HG02870 (cell line): Measurements from ENCODE around the gene CGB8.

Source experiments
- ATAC-seq: cut with Tn5 transposase; IDR thresholded peaks from one replicate; pipeline ENCODE4 v1.9.1; 2021; ENCODE audit warnings: mild to moderate bottlenecking, moderate library complexity; ENCODE audit not compliant: unreplicated experiment

Gene CGB8

GRCh38 chr19:49011194-49011593 lies 37.7 kb downstream of the CGB8 start:
- no peak for ATAC-seq

DNA sequence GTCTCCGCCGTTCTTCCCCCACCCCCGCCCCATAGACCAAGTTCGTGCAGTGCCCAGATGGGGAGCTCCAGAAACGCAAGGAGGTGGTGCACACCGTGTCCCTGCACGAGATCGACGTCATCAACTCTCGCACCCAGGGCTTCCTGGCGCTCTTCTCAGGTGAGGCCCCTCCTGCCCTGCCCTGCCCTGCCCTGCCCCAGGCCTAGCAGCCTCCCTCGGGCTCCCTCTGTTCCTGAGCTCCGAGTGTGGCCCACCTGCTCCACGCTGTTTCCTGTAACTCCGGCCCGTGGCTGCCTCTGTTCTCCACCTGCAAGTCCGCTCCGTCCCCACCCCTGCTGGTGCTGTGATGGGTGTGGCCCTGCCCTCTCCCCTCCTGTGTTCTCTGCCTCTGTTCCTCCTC lies 38.5 kb downstream of the CGB8 start:
- ATAC-seq = no peak

- ATAC-seq = no peak
Observed at GRCh38 chr19:49009828-49010227, 39.1 kb downstream of the CGB8 start.

- no peak for ATAC-seq
Observed at GRCh38 chr19:49006905-49007304, 42.0 kb downstream of the CGB8 start.

GRCh38 chr19:49004964-49005614 lies 43.8 kb downstream of the CGB8 start:
- ATAC-seq = no peak

DNA sequence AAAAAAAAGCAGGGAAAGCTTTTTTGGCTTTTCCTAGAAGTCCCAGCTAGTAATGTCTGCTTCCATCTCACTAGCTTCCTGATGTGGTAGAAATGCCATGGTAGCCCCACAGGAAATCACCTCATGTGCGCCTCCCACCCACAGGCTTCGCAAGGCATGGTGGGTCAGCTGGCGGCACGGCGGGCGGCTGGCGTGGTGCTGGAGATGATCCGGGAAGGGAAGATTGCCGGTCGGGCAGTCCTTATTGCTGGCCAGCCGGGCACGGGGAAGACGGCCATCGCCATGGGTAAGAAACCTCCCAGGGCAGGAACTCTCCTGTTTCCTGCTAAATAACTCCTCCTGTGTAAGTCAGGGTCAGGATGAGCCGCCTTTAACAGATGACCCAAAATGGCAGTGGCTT lies 44.8 kb downstream of the CGB8 start:
- ATAC-seq = no peak

DNA sequence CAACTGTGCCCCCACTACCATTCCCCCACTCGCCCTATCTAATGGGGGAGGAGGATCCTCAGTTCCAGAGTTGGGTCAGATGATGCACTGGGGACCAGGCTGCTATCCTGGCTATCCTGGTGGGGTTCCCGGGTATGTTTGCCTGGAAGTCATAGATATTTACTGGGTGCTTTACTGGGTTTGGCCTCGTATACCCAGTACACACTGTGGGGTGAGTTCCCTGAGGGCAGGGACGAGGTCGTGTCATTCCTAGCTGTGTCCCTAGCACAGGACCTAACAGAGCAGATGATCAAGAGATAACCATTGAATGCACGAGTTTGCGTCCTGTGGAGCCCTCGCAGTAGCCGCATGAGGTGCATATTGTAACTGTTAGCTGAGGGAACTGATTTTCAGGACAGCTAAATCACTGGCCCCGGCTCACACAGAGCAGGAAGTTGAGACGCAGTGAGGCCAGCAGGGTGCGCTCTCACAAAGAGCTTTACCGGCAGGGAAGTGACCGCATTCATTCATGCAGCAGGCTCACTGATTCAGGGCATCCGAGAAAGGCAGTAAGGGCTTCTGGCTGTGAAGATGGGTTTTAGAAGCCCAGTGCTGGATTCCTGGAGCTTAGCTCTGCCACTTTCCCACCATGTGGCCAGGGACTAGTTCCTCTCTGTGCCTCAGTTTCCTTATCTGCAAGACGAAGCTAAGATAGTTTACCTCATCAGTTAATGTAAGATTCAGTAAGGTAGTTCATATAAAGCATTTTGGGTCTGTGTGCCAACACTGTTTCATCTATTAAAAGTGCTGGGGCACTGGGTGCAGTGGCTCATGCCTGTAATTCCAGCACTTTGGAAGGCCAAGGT lies 49.2 kb downstream of the CGB8 start:
- no peak for ATAC-seq

- no peak for ATAC-seq
Observed at GRCh38 chr19:48997972-48998371, 50.9 kb downstream of the CGB8 start.
